Measurements from ENCODE around the gene MAGI1. TPM values are rescaled to one million over a fixed set of nuclear protein-coding genes. Genes with fewer than 3 reads are reported as not detected.

Gene MAGI1
- polyA plus RNA-seq, 3 donors = 29.7 to 33.5 (median 30.7) TPM

DNA sequence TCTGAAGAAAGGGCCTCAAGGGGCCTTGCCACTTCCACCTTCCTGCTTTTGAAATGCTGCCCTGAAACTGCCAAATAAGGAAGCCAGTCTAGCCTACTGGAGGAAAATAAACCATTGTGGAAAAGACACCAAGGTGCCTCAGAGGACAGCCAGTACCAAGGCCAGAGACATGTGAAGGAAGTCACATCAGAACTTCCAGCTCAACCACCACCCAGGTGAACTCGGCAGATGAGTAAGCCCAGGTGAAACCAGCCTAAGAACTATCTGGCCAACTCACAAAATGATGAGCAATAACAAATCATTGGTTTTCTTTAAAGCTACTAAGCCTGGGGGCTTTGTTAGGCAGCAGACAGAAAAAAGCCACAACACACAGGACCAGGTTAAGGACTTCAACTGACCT is 103.0 kb downstream of the MAGI1 start:
- no peak for DNase-seq (ENCODE audit: extremely low read depth in 1 of 11, low read depth in 9 of 11, low spot score in 4 of 11)

DNA sequence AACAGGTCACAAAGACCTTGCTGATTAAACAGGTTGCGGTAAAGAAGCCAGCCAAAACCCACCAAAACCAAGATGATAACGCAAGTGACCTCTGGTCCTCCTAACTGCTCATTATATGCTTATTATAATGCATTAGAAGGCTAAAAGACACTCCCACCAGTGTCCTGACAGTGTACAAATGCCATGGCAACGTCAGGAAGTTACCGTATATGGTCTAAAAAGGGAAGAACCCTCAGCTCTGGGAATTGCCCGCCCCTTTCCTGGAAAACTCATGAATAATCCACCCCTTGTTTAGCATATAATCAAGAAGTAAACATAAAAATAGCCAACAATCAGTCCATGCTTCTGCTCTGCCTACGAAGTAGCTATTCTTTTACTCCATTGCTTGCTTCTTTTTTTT is 108.1 kb downstream of the MAGI1 start:
- DNase-seq (ENCODE audit: extremely low read depth in 1 of 11, low read depth in 9 of 11, low spot score in 4 of 11) = no peak

DNA sequence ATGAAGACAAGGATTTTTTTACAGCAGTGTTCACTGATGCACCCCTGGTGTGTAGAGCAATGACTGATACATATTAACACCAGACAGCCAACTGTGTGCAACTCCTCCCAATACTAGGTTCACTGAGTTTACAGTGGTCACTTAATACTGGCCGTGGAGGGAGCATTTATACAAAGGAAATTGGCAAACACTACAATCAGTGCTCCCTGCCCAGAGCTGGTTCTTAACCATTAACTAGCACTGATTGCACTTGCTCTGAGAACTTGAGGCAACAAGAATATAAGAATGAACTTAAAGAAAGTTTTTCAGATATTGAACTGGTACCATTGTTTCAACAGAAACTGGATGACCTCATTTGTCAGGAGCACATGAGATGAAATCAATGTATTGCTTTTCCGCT is 110.6 kb downstream of the MAGI1 start:
- DNase-seq (ENCODE audit: extremely low read depth in 1 of 11, low read depth in 9 of 11, low spot score in 4 of 11) = no peak

GRCh38 chr3:65927576-65927975 is 111.1 kb downstream of the MAGI1 start:
- no peak for DNase-seq (ENCODE audit: extremely low read depth in 1 of 11, low read depth in 9 of 11, low spot score in 4 of 11)

- DNase-seq (ENCODE audit: extremely low read depth in 1 of 11, low read depth in 9 of 11, low spot score in 4 of 11) = no peak
Observed at GRCh38 chr3:65925254-65925954, 113.3 kb downstream of the MAGI1 start.

DNA sequence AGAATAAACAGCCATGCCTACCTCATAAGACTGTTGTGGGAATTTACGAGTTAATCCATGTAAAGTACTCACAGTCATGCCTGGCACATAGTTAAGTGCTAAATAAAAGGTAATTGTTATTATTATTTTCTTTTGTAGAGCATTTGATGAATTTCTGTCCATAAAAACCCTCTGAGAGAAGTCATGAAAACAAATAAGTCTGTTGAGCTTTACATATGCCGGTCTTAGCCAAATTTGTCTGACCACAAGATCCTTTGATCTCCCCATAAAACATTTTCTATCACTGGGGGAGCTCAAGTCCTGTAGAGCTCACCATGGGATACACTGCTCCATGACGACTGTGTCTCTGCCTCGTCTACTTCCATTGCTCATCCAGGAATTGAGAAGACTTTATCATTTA is 114.0 kb downstream of the MAGI1 start:
- no peak for DNase-seq (ENCODE audit: extremely low read depth in 1 of 11, low read depth in 9 of 11, low spot score in 4 of 11)

- DNase-seq (ENCODE audit: extremely low read depth in 1 of 11, low read depth in 9 of 11, low spot score in 4 of 11) = no peak
Observed at GRCh38 chr3:65922441-65922840, 116.3 kb downstream of the MAGI1 start.

DNA sequence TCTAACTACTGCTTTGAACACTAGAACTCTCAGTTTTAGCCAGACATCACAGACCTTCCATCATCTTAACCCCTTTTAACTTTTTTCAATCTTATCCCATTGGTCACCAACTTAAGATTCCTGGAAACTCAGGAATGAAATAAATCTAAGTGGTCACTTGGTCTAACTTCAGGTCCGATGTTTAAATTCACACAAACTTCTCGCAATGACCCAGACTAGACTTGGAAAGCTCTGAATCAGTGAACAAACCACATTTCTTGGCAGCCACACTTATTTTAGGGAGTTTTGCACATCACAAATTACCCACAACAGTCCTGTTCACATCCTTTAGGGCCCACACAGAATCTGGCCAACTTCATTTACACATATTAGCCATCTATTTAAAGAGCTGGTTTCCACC is 118.9 kb downstream of the MAGI1 start:
- DNase-seq (ENCODE audit: extremely low read depth in 1 of 11, low read depth in 9 of 11, low spot score in 4 of 11) = no peak

DNA sequence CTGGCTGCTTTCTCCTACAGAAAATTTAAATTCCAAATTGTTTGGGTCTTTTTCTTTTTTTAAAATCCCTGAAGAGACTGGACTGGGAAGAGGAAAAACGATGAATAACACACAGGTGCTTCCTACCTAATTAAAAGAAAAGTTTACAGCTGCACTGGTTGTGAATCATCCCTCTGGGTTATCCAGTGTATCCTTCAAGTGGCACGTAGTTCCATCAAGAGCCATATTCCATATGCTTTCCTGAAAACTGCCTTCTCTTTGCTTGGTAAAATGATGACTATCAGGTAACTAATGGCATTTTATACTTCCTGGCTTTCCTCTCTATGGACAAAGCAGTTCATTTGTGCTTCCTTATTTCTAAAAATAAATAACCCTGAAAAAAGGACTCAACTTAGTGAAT is 123.2 kb downstream of the MAGI1 start:
- no peak for DNase-seq (ENCODE audit: extremely low read depth in 1 of 11, low read depth in 9 of 11, low spot score in 4 of 11)

GRCh38 chr3:65914740-65915367 is 123.9 kb downstream of the MAGI1 start:
- no peak for DNase-seq (ENCODE audit: extremely low read depth in 1 of 11, low read depth in 9 of 11, low spot score in 4 of 11)

- DNase-seq (ENCODE audit: extremely low read depth in 1 of 11, low read depth in 9 of 11, low spot score in 4 of 11) = no peak
Observed at GRCh38 chr3:65914032-65914739, 124.5 kb downstream of the MAGI1 start.

GRCh38 chr3:65912647-65913046 is 126.1 kb downstream of the MAGI1 start:
- no peak for DNase-seq (ENCODE audit: extremely low read depth in 1 of 11, low read depth in 9 of 11, low spot score in 4 of 11)

GRCh38 chr3:65908588-65908987 is 130.1 kb downstream of the MAGI1 start:
- no peak for DNase-seq (ENCODE audit: extremely low read depth in 1 of 11, low read depth in 9 of 11, low spot score in 4 of 11)

- no peak for DNase-seq (ENCODE audit: extremely low read depth in 1 of 11, low read depth in 9 of 11, low spot score in 4 of 11)
Observed at GRCh38 chr3:65907232-65908130, 131.2 kb downstream of the MAGI1 start.

- no peak for DNase-seq (ENCODE audit: extremely low read depth in 1 of 11, low read depth in 9 of 11, low spot score in 4 of 11)
Observed at GRCh38 chr3:65905771-65906170, 132.9 kb downstream of the MAGI1 start.

DNA sequence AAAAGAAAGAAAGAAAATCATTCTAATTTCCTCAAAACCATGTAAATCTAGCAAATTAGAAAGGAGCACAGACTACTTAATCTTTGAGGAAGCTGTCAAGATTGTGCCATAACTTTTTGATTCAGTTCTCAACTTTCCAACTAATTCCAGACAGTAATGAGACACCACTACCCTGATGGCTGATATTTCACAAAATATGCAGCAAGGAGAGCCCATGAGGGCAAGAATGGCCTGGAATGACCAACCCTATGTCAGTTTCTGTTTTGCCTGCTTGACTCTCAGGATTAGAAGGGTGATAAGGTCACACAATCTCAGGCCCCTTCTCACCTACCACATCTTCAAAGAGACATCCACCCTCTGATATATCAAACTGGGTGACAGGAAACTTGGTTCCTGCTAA is 134.7 kb downstream of the MAGI1 start:
- DNase-seq (ENCODE audit: extremely low read depth in 1 of 11, low read depth in 9 of 11, low spot score in 4 of 11) = no peak

GRCh38 chr3:65902304-65902793 is 136.4 kb downstream of the MAGI1 start:
- DNase-seq (ENCODE audit: extremely low read depth in 1 of 11, low read depth in 9 of 11, low spot score in 4 of 11) = peak in 6 of 11 donors; percentile 23 to 55 (median 47)

DNA sequence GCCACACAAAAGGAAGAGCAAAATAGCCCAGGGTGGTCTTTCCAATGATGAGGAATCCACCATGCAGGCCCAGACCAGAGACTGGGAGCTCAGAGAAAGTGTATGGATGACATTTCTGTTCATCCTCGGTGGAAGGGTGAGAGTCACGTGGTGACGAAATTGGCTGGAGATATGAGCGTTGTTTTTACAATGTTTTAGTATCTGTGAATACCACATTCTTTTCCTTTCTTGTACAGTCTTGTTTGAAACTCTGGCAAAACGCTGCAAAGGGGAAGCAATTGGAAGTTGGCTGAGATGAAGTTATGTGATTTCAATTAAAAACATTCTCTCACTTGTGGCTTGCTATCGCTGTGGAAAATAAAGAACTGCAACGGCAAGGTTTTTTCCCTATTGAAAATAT is 137.5 kb downstream of the MAGI1 start:
- DNase-seq (ENCODE audit: extremely low read depth in 1 of 11, low read depth in 9 of 11, low spot score in 4 of 11) = no peak

GRCh38 chr3:65899226-65899625 is 139.5 kb downstream of the MAGI1 start:
- no peak for DNase-seq (ENCODE audit: extremely low read depth in 1 of 11, low read depth in 9 of 11, low spot score in 4 of 11)
